HG03457 (cell line): ENCODE results near the gene TMEM201.
"Not testable (repeated sequence)": the region's sequence is repeated elsewhere in the genome, so short reads cannot be mapped to it uniquely, and the experiment has no call there.

Source experiments
- ATAC-seq: cut with Tn5 transposase; IDR thresholded peaks from one replicate; pipeline ENCODE4 v1.9.1; 2021; ENCODE audit warnings: moderate number of reproducible peaks; ENCODE audit not compliant: unreplicated experiment

TMEM201 gene, protein sequence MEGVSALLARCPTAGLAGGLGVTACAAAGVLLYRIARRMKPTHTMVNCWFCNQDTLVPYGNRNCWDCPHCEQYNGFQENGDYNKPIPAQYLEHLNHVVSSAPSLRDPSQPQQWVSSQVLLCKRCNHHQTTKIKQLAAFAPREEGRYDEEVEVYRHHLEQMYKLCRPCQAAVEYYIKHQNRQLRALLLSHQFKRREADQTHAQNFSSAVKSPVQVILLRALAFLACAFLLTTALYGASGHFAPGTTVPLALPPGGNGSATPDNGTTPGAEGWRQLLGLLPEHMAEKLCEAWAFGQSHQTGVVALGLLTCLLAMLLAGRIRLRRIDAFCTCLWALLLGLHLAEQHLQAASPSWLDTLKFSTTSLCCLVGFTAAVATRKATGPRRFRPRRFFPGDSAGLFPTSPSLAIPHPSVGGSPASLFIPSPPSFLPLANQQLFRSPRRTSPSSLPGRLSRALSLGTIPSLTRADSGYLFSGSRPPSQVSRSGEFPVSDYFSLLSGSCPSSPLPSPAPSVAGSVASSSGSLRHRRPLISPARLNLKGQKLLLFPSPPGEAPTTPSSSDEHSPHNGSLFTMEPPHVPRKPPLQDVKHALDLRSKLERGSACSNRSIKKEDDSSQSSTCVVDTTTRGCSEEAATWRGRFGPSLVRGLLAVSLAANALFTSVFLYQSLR

DNA sequence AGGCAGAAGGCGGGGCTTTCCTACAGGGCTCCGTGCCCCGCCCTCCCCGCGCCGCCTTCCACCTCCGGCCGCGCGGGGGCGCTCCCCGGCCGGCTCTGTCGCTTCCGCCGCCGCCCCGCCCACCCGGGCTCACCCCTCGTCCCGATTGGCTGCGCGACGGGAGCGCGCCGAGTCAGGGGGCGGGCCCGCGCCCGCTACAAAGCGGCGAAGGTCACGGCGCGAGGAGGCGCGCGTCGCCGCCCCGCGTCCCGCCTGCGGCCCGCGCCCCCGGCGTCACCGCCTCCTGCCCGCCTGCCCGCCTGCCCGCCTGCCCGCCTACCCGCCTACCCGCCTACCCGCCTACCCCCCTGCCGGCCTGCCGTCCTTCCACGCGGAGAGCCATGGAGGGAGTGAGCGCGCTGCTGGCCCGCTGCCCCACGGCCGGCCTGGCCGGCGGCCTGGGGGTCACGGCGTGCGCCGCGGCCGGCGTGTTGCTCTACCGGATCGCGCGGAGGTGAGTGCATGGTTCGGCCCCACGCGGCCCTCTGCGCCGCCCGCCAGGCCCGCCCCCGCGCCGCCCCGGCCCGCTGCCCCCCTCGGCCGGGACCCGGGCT lies at the start of gene TMEM201:
TMEM201 (plus strand) TSS at position 361 of the 593 bp plus-strand sequence; CDS start at position 381, 20 bp downstream.
- ATAC-seq: peak; percentile 66

DNA sequence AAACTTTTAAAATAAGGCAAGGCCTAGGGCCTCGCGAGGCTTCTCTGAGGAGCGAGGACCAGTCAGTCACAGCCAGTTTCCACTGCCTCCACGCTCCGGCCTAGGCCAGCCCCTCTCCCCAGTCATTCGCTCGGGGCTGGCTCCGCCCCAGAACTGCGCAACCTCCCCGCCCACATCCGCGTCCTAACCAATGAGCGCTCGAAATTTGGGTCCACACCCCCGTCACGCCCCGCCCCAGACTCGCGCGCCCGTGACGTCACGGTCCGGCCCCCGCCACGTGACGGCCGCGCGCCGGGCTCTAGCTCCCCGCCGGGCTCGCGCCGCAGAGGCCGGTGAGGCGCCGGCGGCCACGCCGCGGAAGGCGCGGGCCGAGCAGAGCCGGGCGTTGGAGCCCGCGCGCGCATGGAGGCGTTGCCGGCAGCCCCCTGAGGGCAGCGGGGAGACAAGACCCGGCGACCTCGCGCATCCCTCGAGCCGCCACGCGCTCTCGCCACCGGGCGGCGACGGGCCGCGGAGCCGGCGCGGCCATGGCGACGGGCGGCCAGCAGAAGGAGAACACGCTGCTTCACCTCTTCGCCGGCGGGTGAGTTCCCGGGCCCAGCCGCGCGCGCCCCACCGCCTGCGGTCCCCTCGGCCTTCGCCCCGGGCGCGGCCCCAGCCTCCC lies 49.4 kb upstream of the TMEM201 start, which contains the start of gene SLC25A33:
SLC25A33 (plus strand) TSS at position 301 of the 664 bp plus-strand sequence; CDS start at position 528, 227 bp downstream.
- ATAC-seq: peak; percentile 88

DNA sequence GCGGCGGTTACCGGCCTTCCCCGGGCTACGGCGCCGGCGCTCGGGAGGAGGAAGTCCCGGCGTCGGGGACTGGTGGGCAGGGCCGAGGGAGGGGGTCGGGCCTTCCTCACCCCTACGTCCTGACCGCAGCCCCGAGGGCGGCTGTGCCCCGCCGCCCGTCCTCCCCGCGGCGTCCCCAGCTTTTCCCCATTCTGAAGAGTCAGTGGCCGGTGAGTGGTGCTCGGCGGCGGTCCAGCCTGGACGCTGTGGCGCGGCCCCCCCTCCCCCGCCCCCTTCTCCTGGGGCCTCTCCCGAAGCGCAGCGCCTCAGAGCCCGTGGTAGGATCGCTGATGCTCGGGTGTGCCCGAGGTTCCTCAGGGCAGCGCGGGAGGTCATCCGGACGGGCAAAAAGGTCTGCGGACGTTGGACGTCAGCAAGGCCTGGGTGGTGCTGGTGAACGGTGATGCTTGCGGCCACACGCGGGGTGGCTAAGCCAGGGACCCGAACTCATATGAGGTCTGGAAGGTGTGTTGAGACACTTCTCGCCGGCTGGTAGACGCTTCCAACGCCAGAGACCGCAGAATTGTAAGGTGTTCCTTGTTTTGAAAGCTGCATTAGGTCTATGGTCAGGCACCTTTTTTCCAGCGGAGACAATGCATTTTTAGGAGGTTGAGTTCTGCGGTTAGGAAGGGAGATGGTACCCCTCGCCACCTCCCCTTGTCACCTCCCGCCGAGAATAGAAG lies 48.7 kb upstream of the TMEM201 start:
- ATAC-seq: peak; percentile 31

DNA sequence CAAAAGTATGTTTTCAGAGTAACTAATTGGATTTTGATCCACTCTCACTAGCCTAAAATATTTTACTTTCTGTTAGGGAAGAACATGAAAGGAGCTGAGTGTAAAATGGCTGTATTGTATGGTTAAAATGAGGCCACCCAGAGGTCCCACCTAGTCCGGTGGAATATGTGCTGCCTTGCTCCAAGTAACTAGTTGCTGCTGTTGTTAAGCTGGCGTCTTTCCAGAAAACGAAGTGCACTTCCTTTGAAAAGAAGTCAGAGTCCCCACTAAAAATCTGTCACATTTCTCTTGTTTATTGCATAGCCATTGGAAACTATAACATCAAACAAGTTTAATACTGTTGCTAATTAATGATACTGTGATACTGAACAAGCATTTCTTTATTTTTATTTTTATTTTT lies 46.3 kb upstream of the TMEM201 start:
- ATAC-seq: no peak

DNA sequence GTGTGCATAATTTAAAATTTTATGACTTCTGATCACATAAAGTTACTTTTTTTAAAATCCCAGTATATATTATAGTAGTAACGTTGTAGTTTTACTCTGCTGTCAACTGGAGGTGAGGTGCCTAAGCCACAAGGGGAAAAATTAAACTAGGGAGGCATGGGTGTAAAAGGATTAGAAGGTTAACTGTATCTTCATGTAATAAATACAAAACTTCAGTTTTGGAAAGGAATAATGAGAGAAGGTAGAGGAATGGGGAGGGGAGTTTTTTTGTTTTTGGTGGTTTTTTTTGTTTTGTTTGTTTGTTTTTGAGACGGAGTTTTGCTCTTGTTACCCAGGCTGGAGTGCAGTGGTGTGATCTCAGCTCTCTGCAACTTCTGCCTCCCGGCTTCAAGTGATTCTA lies 43.8 kb upstream of the TMEM201 start:
- no peak for ATAC-seq

DNA sequence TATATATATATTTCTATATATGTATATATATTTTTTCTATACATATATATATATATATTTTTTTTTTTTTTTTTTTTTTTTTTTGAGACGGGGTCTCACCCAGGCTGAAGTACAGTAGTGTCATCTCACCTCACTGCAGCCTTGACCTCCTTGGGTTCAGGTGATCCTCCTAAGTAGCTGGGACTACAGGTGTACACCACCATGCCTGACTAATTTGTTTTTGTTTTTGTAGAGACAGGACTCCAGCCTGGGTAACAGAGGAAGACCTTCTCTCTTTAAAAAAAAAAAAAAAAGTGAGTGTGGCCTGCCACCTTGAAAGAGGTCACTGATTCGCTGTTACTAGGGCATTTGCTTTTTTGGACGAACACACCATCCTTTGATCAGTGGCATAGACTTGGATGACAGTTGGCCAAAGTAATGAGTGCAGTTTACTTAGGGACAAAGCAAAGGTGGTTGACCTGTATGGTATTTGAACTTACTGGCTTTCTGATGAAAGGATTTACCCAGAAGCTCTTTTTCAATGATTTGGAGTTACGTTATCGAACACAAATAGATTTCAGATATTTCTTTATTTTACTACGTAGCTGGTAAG lies 38.7 kb upstream of the TMEM201 start:
- no peak for ATAC-seq

DNA sequence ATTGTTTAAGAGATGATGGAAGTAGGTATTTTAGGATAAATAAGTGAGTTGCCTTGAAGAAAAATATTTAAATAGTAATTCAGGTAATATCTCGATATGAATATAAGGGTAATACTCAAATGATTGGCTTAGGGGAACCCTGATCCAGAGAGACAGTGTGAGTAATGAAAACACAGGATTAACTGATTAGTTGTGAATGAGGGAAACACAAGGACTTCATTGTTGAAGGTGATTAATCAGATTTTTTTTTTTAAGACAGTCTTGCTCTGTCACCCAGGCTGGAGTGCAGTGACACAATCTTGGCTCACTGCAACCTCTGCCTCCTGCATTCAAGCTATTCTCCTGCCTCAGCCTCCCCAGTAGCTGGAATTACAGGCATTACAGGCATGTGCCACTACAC lies 36.7 kb upstream of the TMEM201 start:
- ATAC-seq: no peak

DNA sequence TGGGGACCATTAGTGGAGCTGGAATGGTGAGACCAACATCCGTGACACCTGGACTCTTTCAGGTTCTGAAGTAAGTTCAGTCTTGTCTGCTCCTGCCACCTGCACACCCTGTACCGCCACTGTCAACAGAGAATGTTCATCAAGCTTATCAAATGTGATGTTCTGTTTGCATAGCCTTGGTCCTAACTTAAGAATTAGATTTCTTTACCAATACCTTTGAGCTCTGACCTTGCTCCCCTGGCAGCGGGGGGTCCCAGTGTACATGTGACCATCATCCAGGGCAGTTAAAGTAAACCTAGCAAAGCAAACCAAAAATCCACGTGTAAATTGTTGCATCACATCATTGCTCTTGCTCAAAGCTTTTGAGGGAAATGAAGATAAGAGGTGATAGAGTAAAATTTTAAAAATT lies 35.0 kb upstream of the TMEM201 start:
- ATAC-seq: no peak

DNA sequence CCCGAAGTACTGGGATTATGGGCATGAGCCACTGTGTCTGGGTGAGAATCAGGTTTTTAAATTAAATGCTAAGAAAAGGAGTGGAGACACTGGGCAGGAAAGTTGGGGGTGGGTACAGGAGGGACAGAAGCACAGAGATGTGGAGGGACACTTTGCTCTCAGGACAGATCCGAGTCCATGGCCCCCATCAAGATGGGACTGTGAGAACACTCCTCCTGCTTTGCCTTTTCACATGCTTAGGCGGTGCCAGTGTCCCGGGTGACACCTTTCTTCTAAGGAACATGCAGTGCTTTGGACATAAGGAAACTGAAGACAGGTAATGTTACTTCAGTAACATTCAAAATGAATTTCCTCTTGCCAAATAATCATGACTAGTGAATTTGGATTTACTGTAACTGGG lies 32.8 kb upstream of the TMEM201 start:
- ATAC-seq: no peak

DNA sequence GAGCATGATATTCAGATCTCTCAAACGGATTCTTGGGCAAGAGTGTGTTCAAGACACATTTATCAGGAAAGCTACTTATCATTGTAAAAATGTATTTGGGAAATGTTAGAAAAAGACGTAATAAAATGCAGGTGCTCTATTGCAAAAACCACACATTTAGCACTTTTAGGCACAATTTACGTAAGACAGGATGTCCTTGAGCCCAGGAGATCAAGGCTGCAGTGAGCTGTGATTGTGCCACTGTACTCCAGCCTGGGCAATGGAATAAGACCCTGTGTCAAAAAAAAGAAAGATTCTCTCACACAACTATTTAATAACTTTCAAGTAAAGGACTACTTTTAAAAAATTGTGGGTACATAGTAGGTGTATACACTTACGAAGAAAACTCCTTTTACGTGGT lies 31.1 kb upstream of the TMEM201 start:
- no peak for ATAC-seq

DNA sequence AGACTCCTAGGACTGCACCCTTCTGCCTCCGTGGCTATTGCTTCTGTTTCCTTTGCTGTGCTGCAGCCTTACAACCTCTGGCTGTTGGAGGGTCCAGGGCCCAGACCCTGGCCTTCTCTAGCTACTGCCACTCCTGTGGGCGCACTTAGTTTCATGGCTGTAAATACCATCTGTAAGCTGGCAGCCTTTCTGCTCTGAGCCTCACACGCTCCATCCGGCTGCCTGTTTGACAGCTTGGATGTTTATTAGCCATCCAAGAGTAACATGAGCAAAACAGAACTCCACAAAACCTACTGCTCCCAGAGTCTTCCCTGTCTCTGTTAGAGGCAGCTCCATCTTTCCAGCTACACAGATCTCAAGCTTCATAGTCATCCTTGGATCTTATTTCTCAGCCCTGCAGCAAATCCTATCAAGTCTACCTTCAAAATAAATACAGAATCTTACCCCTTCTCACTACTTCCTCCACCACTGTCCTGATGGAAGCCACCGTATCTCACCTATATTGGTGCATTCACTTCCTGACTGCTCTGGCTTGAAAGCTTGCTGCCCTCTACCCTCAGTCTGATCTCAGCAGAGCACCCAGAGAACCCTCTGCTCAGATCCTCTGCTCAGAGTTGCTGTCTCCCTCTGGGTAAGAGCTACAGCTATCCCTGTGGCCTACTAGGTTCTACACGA lies 30.3 kb upstream of the TMEM201 start:
- ATAC-seq: no peak

DNA sequence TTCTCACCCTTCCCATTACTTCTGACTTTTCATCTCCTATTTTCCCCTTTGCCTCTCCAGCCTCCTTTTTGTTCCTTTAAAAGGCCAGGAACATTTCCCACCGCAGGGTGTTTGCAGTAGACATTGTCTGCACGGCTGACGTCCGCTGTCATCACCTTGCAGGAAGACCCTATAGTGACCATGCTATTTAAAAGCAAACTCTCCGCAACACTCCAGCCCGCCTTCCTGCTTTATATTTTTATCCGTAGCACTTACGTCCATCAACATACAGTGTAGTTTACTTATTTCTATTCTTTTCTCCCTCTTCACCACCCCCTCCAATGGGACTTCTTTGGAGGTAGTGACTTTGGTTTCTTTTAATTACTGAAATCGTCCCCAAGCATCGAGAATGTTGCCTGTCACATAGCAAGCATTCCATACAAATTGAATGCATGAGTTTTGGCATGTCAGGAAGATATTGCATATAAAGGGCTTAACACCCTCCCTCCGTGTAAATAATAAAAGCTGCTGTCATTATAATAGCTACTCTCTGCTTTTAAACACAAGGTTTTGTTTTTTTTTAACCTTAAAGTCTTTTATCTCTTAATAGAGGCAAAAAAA lies 29.7 kb upstream of the TMEM201 start:
- ATAC-seq: no peak

DNA sequence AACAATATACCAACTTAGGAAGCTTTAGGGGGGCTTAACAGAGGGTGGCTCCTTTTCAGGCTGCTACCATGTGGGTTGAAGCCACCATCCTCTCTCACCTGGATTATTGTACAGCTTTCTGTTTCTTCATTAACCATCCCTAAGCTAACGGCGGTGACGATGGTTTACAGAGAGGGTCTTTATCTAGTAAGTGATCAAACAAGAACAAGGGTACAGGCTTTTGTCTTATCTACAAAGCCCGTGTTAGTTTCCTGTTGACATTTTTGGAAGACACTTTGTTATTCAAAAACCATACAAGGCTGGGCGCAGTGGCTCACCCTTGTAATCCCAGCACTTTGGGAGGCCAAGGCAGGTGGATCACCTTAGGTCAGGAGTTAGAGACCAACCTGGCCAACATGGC lies 29.0 kb upstream of the TMEM201 start:
- no peak for ATAC-seq

DNA sequence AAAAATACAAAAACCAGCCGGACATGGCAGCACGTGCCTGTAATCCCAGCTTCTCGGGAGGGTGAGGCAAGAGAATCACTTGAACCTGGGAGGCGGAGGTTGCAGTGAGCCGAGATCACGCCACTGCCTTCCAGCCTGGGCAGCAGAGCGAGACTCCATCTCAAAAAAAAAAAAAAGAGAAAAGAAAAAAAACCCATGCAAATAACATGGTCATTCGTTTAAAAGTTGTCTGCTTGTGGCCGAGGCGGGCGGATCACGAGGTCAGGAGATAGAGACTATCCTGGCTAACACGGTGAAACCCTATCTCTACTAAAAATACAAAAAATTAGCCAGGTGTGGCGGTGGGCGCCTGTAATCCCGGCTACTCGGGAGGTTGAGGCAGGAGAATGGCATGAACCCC lies 28.6 kb upstream of the TMEM201 start:
- ATAC-seq: not testable (repeated sequence)

DNA sequence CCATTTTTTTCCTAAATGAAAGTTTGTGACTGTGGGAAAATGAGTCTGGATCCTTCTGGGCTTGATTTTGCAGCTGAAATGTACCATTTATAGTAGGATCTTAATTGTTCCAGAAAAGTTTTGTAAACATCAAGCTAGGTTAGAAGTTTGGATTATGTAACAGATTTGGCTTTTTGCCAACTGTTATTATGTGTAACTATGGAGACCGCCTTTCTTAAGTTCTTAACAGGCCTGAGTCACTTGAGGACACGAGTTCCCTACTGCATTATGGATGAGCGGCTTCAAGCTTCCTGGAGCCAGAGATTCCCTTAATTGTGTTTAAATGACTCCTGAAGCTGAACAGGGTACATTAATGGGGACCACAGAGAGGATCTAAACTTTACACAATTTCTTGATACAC lies 27.3 kb upstream of the TMEM201 start:
- no peak for ATAC-seq

DNA sequence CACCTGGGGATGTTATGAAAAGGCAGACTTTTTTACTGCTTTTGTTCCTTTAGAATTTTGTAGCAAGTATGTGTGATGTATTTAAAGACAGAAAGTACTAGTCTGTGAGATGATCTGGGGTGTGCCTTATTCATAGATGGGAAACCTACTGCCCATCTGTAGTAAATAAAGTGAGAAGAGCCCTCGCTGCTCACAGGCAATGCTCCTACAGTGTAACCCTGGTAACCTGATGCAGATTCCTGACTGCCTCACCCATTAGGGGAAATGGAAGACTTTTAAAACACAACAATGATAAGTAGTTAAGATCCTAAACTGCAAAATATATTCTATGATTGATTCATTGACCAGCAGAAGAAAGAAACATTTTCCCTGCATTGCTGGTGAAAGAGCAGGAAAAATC lies 19.4 kb upstream of the TMEM201 start:
- ATAC-seq: no peak

DNA sequence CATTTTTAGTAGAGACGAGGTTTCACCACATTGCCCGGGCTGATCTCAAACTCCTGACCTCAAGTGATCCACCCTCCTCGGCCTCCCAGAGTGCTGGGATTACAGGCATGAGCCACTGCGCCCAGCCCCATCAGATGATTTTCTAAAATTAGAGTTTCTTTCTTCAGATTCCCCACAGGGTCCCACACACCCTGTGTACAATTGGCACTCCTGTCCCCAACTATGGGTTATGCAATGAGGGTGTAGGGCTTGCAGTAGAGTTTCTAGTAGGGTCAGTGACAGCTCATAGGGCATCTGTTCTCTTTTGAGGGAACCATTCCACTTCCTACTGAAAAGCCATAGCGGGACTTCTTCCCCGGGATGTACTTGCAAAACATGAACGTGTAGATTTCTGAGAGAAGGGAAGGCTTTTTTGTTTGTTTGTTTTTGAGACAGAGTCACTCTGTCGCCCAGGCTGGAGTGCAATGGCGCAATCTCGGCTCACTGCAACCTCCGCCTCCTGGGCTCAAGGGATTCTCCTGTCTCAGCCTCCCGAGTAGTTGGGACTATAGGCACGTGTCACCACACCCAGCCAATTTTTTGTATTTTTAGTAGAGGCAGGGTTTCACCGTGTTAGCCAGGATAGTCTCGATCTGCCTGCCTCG lies 17.7 kb upstream of the TMEM201 start:
- not testable (repeated sequence) for ATAC-seq

DNA sequence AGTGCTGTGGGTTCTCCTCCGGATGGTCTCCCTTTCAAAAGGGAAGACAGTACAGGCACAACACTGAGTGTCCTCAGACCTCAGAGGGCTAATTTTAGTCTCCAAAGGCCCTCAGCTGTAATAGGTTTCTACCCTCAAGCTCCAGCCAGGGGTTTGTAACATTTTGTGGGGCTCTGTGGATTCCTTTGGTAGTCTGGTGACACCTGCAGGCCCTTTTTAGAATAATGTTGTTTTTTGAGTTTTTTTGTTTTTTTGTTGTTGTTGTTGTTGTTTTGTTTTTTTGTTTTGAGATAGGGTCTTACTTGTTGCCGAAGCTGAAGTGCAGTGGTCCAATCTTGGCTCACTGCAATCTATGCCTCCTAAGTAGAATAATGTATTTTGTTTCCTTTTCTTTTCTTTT lies 15.0 kb upstream of the TMEM201 start:
- no peak for ATAC-seq

DNA sequence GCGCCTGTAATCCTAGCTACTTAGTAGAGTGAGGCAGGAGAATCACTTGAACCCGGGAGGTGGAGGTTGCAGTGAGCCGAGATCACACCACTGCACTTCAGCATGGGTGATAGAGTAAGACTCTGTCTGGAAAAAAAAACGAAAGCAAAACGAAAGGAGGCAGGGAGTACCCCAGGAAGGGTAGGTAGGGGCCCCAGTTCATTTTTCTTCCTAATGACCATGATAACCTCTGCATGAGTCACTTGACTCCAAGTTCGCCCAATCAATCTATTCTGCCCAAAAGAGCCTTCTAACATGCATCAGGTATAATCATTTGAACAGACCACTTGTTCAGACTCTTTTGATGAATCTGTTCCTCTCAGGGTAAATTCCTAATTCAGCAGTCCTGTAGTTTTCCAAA lies 13.2 kb upstream of the TMEM201 start:
- ATAC-seq: no peak
